HepG2 (cell line): Measurements from ENCODE around the gene SLC22A7. TPM values are rescaled to one million over a fixed set of nuclear protein-coding genes. Genes with fewer than 3 reads are reported as not detected.
A peak's percentile ranks its signal among the peaks of the same experiment; 100 is the strongest.

Experiments
- ATRX ChIP-seq: sonication (generic); formaldehyde crosslinking; IDR thresholded peaks from 2 replicates; pipeline ENCODE4 v1.4.0; 2020; ENCODE audit warnings: missing genetic modification reagents, borderline replicate concordance
- ELF1 ChIP-seq: sonication (generic); formaldehyde crosslinking; IDR thresholded peaks from 2 replicates; pipeline ENCODE4 v1.4.0; 2020; ENCODE audit warnings: missing genetic modification reagents
- FOXA3 ChIP-seq: IDR thresholded peaks from 2 replicates; pipeline ENCODE4 v1.6.1; 2016; ENCODE audit warnings: missing genetic modification reagents, missing compliant biosample characterization
- HMG20B ChIP-seq: conservative IDR thresholded peaks from 2 replicates; pipeline ENCODE4 v1.6.1; 2016; ENCODE audit warnings: missing genetic modification reagents, missing compliant biosample characterization
- MED1 ChIP-seq: sonication (generic); formaldehyde crosslinking; IDR thresholded peaks from 2 replicates; pipeline ENCODE4 v1.4.0; 2020; ENCODE audit warnings: missing genetic modification reagents
- RBFOX2 ChIP-seq: fragments of 200-400 bp; formaldehyde crosslinking; IDR thresholded peaks from 2 replicates; pipeline ENCODE4 v1.6.1; 2017; ENCODE audit warnings: low read depth, mild to moderate bottlenecking, low read length
- SMAD1 ChIP-seq: sonication (generic); formaldehyde crosslinking; IDR thresholded peaks from 2 replicates; pipeline ENCODE4 v1.4.0; 2020; ENCODE audit warnings: missing genetic modification reagents, low read depth, mild to moderate bottlenecking, borderline replicate concordance
- TP53 ChIP-seq: sonication (generic); formaldehyde crosslinking; conservative IDR thresholded peaks from 2 replicates; pipeline ENCODE4 v1.4.0; 2020; ENCODE audit warnings: missing genetic modification reagents
- XRCC5 ChIP-seq: fragments of 200-400 bp; formaldehyde crosslinking; optimal IDR thresholded peaks from 2 replicates; pipeline ENCODE3; 2017; ENCODE audit warnings: mild to moderate bottlenecking, low read length
- ZNF207 ChIP-seq: fragments of 450-650 bp; IDR thresholded peaks from 2 replicates; pipeline ENCODE4 v1.6.1; 2016; ENCODE audit warnings: antibody characterized with exemption, borderline replicate concordance
- ZNF572 ChIP-seq: sonication (generic); formaldehyde crosslinking; IDR thresholded peaks from 2 replicates; pipeline ENCODE4 v1.5.1; 2020; ENCODE audit warnings: mild to moderate bottlenecking, missing genetic modification reagents
- polyA plus RNA-seq, 8 experiments: library from polyadenylated mRNA; depleted of rRNA in 3 of 8; stranded (reverse) in 7 of 8; unstranded in 1 of 8; fragments of >200 nt; fragmentation: Illumina TruSeq in 4 of 8; extraction: Trizol in 4 of 8; gene quantifications; 2 replicates each; pipeline versions ENCODE4 v1.2.1 to v1.2.3, GENCODE V29; 2011 to 2016; ENCODE audit warnings: low read depth in 4 of 8, missing spikeins in 1 of 8, mixed read lengths in 1 of 8; ENCODE audit not compliant: insufficient read depth in 1 of 8
- total RNA-seq, 5 experiments: library from RNA; depleted of rRNA; stranded (reverse); fragments of >200 nt; fragmentation: Illumina TruSeq; extraction: Trizol; gene quantifications; 2 replicates each; pipeline ENCODE4 v1.2.3, GENCODE V29; 2016; ENCODE audit warnings: low read depth in 1 of 5
- TF ChIP-seq, protein P1 (sequence below): sonication (generic); formaldehyde crosslinking; IDR thresholded peaks from one replicate; pipeline ENCODE4 v1.5.1; 2020; ENCODE audit warnings: mild to moderate bottlenecking, missing genetic modification reagents; ENCODE audit errors: not compliant biosample characterization
- TF ChIP-seq, protein P2 (sequence below): sonication (generic); formaldehyde crosslinking; IDR thresholded peaks from 2 replicates; pipeline ENCODE4 v1.8.0; 2022; ENCODE audit warnings: low read depth, missing genetic modification reagents
- TF ChIP-seq, protein P3 (sequence below): sonication (generic); formaldehyde crosslinking; IDR thresholded peaks from 2 replicates; pipeline ENCODE4 v1.8.1; 2023; ENCODE audit warnings: mild to moderate bottlenecking, missing genetic modification reagents
- TF ChIP-seq, protein P4 (sequence below): sonication (generic); formaldehyde crosslinking; IDR thresholded peaks from 2 replicates; pipeline ENCODE4 v1.4.0; 2020; ENCODE audit warnings: mild to moderate bottlenecking, missing genetic modification reagents

The SLC22A7 gene
- total and polyA plus RNA-seq, 2 of the 13 experiments (the other 11 are each of a cell fraction or from before 2014, with no cell fraction given), result 5.3 to 22.6 TPM

DNA sequence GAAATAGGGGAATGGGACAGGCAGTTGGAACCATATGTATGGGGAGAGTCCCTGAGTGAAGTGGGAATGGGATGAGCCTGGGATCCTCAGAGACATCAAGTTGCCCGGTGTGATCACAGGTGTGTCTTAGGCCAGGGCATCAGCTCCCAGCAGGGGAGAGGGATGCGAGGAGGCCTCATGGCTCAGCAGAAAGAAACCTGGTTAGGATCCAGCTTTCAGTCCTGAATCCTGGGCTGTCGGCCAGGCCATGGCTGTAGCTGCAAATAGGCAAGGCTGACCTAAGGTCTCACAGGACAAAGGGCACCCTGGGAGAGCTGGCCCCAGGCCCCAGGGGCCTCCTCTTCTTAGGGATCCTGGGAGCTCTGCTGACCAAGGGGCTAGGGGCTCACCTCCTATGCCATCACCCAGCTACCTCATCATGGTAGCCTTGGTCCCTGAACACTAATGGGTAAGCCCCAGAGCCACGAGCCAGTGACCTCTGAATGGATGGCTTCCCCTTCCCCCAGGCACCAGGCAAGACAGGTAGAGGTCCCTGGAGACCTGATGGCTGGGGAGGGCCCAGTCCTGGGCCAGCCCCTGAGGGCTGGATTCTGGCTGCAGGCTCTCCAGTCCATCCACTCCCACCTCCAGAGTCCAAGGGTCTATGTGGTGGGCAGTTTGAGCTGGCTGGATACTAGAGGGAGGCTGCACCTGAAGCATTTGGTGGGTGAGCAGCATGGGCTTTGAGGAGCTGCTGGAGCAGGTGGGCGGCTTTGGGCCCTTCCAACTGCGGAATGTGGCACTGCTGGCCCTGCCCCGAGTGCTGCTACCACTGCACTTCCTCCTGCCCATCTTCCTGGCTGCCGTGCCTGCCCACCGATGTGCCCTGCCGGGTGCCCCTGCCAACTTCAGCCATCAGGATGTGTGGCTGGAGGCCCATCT is at the start of gene SLC22A7 (continued):
- TF ChIP-seq, protein P1, sequence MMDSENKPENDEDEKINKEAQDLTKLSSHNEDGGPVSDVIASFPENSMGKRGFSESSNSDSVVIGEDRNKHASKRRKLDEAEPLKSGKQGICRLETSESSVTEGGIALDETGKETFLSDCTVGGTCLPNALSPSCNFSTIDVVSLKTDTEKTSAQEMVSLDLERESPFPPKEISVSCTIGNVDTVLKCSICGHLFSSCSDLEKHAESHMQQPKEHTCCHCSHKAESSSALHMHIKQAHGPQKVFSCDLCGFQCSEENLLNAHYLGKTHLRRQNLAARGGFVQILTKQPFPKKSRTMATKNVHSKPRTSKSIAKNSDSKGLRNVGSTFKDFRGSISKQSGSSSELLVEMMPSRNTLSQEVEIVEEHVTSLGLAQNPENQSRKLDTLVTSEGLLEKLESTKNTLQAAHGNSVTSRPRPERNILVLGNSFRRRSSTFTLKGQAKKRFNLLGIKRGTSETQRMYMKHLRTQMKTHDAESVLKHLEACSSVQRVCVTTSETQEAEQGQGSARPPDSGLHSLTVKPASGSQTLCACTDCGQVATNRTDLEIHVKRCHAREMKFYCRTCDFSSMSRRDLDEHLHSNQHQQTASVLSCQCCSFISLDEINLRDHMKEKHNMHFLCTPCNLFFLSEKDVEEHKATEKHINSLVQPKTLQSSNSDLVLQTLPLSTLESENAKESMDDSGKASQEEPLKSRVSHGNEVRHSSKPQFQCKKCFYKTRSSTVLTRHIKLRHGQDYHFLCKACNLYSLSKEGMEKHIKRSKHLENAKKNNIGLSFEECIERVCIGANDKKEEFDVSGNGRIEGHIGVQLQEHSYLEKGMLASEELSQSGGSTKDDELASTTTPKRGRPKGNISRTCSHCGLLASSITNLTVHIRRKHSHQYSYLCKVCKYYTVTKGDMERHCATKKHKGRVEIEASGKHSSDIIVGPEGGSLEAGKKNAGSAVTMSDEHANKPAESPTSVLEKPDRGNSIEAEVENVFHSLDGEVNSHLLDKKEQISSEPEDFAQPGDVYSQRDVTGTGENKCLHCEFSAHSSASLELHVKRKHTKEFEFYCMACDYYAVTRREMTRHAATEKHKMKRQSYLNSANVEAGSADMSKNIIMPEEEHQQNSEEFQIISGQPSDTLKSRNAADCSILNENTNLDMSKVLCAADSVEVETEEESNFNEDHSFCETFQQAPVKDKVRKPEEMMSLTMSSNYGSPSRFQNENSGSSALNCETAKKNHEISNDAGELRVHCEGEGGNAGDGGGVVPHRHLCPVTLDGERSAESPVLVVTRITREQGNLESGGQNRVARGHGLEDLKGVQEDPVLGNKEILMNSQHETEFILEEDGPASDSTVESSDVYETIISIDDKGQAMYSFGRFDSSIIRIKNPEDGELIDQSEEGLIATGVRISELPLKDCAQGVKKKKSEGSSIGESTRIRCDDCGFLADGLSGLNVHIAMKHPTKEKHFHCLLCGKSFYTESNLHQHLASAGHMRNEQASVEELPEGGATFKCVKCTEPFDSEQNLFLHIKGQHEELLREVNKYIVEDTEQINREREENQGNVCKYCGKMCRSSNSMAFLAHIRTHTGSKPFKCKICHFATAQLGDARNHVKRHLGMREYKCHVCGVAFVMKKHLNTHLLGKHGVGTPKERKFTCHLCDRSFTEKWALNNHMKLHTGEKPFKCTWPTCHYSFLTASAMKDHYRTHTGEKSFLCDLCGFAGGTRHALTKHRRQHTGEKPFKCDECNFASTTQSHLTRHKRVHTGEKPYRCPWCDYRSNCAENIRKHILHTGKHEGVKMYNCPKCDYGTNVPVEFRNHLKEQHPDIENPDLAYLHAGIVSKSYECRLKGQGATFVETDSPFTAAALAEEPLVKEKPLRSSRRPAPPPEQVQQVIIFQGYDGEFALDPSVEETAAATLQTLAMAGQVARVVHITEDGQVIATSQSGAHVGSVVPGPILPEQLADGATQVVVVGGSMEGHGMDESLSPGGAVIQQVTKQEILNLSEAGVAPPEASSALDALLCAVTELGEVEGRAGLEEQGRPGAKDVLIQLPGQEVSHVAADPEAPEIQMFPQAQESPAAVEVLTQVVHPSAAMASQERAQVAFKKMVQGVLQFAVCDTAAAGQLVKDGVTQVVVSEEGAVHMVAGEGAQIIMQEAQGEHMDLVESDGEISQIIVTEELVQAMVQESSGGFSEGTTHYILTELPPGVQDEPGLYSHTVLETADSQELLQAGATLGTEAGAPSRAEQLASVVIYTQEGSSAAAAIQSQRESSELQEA, result no peak
- TF ChIP-seq ZNF572 (CRISPR knock-in tag), result no peak
- TF ChIP-seq ELF1 (CRISPR knock-in tag), result no peak
- no peak for TF ChIP-seq XRCC5
- 0 out of 2 replicates have a peak, but pooled peaks have one; percentile 21 for TF ChIP-seq FOXA3 (CRISPR knock-in tag)
- peak; percentile 63 for TF ChIP-seq RBFOX2
- TF ChIP-seq, protein P2, sequence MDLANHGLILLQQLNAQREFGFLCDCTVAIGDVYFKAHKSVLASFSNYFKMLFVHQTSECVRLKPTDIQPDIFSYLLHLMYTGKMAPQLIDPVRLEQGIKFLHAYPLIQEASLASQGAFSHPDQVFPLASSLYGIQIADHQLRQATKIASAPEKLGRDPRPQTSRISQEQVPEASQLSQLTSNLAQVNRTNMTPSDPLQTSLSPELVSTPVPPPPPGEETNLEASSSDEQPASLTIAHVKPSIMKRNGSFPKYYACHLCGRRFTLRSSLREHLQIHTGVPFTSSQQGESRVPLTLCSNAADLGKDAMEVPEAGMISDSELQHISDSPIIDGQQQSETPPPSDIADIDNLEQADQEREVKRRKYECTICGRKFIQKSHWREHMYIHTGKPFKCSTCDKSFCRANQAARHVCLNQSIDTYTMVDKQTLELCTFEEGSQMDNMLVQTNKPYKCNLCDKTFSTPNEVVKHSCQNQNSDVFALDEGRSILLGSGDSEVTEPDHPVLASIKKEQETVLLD, result no peak
- TF ChIP-seq ZNF207, result no peak
- TF ChIP-seq, protein P3, sequence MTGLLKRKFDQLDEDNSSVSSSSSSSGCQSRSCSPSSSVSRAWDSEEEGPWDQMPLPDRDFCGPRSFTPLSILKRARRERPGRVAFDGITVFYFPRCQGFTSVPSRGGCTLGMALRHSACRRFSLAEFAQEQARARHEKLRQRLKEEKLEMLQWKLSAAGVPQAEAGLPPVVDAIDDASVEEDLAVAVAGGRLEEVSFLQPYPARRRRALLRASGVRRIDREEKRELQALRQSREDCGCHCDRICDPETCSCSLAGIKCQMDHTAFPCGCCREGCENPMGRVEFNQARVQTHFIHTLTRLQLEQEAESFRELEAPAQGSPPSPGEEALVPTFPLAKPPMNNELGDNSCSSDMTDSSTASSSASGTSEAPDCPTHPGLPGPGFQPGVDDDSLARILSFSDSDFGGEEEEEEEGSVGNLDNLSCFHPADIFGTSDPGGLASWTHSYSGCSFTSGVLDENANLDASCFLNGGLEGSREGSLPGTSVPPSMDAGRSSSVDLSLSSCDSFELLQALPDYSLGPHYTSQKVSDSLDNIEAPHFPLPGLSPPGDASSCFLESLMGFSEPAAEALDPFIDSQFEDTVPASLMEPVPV (CRISPR knock-in tag), result no peak
- TF ChIP-seq TP53, result no peak
- TF ChIP-seq MED1 (CRISPR knock-in tag), result peak; percentile 76
- TF ChIP-seq, protein P4, sequence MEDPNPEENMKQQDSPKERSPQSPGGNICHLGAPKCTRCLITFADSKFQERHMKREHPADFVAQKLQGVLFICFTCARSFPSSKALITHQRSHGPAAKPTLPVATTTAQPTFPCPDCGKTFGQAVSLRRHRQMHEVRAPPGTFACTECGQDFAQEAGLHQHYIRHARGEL, result no peak
- TF ChIP-seq SMAD1 (CRISPR knock-in tag), result no peak
- no peak for TF ChIP-seq ATRX (CRISPR knock-in tag)
- no peak for TF ChIP-seq HMG20B (CRISPR knock-in tag)
